Cardiac fibroblast (primary cell): ENCODE measurements around the gene KIFC1.

Source experiments
- DNase-seq, 2 donors: peaks; one replicate each; pipeline versions ENCODE4 v3.0.0 to v3.0.0-alpha.2; 2010; ENCODE audit warnings: low read depth in 2 of 2
- H3K4me3 ChIP-seq, 2 donors: replicated peaks in 1 of 2; 1 replicate in 1 of 2; 2 replicates in 1 of 2; pipeline ENCODE4 v1.5.1; 2011; ENCODE audit warnings: low read depth in 2 of 2, low read length in 2 of 2, mild to moderate bottlenecking in 2 of 2, moderate library complexity in 1 of 2
- TF ChIP-seq, protein P1 (sequence below): IDR thresholded peaks from one replicate; pipeline ENCODE4 v1.5.1; 2011; ENCODE audit warnings: low read depth, mild to moderate bottlenecking, low read length, inconsistent platforms

The KIFC1 gene

GRCh38 chr6:33431880-33432541, 40.4 kb downstream of the KIFC1 start:
- no peak overlapping the region for H3K4me3 ChIP-seq
- TF ChIP-seq, protein P1, sequence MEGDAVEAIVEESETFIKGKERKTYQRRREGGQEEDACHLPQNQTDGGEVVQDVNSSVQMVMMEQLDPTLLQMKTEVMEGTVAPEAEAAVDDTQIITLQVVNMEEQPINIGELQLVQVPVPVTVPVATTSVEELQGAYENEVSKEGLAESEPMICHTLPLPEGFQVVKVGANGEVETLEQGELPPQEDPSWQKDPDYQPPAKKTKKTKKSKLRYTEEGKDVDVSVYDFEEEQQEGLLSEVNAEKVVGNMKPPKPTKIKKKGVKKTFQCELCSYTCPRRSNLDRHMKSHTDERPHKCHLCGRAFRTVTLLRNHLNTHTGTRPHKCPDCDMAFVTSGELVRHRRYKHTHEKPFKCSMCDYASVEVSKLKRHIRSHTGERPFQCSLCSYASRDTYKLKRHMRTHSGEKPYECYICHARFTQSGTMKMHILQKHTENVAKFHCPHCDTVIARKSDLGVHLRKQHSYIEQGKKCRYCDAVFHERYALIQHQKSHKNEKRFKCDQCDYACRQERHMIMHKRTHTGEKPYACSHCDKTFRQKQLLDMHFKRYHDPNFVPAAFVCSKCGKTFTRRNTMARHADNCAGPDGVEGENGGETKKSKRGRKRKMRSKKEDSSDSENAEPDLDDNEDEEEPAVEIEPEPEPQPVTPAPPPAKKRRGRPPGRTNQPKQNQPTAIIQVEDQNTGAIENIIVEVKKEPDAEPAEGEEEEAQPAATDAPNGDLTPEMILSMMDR = no peak
- DNase-seq = no peak

DNA sequence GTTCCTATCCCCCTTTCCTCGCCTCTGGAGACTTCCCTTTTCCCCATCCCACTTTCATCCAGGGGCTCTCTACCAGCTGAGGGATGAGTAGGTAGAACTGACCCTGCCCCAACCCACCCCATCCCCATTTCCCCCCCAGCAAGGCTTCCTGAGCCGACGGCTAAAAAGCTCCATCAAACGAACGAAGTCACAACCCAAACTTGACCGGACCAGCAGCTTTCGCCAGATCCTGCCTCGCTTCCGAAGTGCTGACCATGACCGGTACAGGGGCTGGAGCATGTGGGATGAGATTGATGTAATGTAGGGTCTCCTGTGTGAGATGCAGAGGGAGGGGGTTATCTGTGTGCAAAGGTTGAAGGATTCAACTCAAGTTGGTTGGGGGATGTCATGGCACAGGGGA, 40.9 kb downstream of the KIFC1 start:
- TF ChIP-seq, protein P1 = no peak
- DNase-seq = no peak
- no peak overlapping the region for H3K4me3 ChIP-seq

DNA sequence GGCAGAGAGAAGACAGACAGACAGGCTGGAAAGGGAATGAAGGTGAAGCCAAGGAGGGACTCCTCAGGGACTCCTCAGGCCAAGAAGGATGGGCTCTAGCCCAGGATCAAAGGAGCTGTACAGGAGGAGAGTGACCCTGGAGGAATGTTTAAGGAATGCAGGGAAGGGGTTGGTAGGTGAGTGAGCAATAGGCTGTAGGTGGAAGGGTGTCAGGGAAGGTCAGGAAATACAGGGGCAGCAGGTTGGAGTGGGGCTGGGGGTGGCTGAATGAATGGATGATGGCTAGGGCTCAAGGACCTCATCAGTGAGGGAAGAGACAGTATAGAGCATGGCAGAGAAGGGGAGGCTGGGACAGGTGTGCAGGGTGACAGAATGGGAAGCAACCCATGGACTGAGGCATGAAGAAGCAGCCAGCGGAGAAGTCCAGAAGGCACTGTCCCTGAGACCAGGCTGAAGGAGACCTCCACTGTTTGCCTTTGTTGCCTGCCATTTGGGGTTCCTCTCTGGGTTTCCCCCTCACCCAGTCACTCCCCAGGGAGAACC, 41.4 kb downstream of the KIFC1 start:
- DNase-seq = no peak
- TF ChIP-seq, protein P1 = no peak
- H3K4me3 ChIP-seq = no peak overlapping the region

DNA sequence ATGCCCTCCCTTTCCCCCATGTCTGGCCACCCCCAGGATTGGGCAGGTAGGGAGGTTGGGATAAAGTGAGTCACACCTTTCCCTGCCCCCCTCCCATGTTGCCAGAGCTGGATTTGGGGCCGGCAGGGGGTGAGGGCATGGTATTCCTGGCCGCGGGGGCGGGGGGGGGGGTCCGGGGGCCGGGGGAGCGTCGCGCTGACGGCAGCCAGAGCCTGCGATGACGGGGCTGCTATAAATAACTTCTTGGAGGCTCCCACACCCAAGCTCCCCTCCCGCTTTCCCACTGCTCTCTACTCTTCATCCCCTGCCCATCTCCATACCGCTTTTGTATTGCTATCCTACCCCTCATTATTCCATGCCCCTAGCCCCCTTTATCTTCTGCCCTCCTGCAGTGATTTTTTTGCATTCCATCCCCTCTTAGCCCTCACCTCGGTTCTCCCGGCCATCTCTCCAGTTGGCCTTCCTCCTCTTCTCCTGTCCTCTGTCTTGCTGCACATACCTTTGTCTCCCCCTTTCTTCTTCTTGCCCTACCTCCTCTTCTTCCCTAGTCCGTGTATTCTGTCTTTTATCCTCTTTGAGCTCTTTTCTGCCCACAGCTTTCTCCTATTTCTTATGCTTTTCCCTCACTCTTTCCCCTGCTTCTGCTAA, 42.0 kb downstream of the KIFC1 start:
- peak in 1 of 2 donors; percentile 47 for DNase-seq
- H3K4me3 ChIP-seq = no peak overlapping the region
- TF ChIP-seq, protein P1 = no peak

DNA sequence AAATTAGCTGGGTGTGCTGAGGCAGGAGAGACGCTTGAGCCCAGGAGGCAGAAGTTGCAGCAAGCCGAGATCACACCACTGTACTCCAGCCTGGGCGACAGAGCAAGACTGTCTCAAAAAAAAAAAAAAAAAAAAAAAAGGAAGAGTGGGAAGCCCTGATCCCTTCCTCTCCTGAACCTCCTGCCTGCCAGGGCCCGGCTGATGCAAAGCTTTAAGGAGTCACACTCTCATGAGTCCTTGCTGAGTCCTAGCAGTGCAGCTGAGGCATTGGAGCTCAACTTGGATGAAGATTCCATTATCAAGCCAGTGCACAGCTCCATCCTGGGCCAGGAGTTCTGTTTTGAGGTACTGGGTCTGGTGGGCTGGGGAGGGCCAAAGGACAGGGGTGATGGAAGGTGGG, 43.3 kb downstream of the KIFC1 start:
- no peak for DNase-seq
- TF ChIP-seq, protein P1 = no peak
- H3K4me3 ChIP-seq = no peak overlapping the region

DNA sequence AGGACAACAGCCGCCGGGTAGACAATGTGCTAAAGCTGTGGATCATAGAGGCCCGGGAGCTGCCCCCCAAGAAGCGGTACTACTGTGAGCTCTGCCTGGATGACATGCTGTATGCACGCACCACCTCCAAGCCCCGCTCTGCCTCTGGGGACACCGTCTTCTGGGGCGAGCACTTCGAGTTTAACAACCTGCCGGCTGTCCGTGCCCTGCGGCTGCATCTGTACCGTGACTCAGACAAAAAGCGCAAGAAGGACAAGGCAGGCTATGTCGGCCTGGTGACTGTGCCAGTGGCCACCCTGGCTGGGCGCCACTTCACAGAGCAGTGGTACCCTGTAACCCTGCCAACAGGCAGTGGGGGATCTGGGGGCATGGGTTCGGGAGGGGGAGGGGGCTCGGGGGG, 46.0 kb downstream of the KIFC1 start:
- TF ChIP-seq, protein P1 = no peak
- no peak overlapping the region for H3K4me3 ChIP-seq
- no peak for DNase-seq
